ENCODE results near the gene GABRD. TPM values are rescaled to one million over a fixed set of nuclear protein-coding genes. Genes with fewer than 3 reads are reported as not detected.

GABRD gene
- total RNA-seq, 1 experiment from 2014 or later, result 15.6 TPM

DNA sequence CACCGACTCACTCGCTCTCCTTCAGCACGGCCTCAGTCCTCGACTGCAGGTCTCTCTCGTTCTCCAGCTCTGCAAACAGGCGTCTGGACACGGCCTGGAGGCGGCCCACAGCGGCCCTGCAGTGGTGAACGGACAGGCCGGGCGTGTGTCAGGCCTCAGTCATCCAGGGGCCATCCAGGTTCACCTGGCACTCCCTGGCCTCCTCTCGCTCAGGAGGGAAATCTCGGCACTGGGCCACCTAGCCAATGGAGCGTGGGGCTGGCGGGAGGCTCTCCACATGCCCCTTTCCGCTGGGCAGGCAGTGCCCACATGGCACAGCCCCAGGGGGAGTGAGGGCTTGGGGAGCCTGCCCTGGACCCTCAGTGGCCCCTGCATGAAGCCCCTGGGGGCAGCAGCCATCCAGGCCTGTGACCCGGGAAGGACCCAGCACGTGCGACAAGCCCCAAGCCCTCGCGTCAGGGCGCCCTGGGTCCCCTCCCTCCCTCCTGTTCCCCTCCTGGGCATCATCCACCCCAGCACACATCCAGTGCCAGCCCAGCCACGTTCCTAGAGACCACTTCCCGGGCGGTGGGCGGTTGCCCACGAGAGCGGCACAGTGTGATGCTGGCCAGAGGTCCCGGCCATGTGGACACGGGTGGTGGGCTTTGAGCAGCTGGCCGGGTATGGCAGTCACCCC lies 33.6 kb upstream of the GABRD start:
- H3K36me3 ChIP-seq (ENCODE audit: control insufficient read depth in 1 of 2, insufficient read depth in 2 of 2, low read length in 2 of 2), result no peaks in the 10 kb centered on the region
- H3K9me3 ChIP-seq (ENCODE audit: control insufficient read depth in 1 of 2, insufficient read depth in 1 of 2, low read depth in 1 of 2, low read length in 2 of 2), result no peaks in the 10 kb centered on the region
- no peak overlapping the region for H3K4me3 ChIP-seq (replicated peaks in 1 of 2; ENCODE audit: low read depth in 1 of 2, low read length in 2 of 2)
- intact Hi-C loops (cut with micrococcal nuclease), result no loop called here
- no peak overlapping the region for H3K4me2 ChIP-seq (ENCODE audit: low read length)
- no peaks in the 10 kb centered on the region for H3K9me2 ChIP-seq (ENCODE audit: insufficient read depth)
- no peaks in the 10 kb centered on the region for H3K27me3 ChIP-seq (ENCODE audit: insufficient read depth, low read length)
- no peak for TF ChIP-seq CBX3 (IDR thresholded peaks at IDR 0.05; ENCODE audit: low read depth)
- TF ChIP-seq SP1 (IDR thresholded peaks at IDR 0.05; ENCODE audit: low read depth), result no peak
- no peak for TF ChIP-seq POLR2AphosphoS5 (IDR thresholded peaks at IDR 0.05; ENCODE audit: low read depth, low read length)
- TF ChIP-seq EZH2 (IDR thresholded peaks at IDR 0.05), result no peak
- no peak for TF ChIP-seq ZNF274 (IDR thresholded peaks at IDR 0.05; ENCODE audit: low read depth, low read length)
- BruUV-seq (replicated peaks), result no TSS peak
- H2AFZ ChIP-seq (ENCODE audit: low read depth, low read length, poor library complexity, severe bottlenecking), result no peak overlapping the region
- DNase-seq (ENCODE audit: low read depth, low spot score) (no peak), ATAC-seq (no peak)
- CTCF ChIA-PET, result no interaction called here
- H3K27ac ChIP-seq (ENCODE audit: low read depth, low read length), result no peak overlapping the region
- POLR2A ChIA-PET, result no interaction called here
- H3K4me1 ChIP-seq (ENCODE audit: control insufficient read depth in 1 of 2, insufficient read depth in 2 of 2, low read length in 2 of 2), result no peaks in the 10 kb centered on the region
- RAD21 ChIA-PET (ENCODE audit: low non-redundant PET in 1 of 2, low total read pairs in 2 of 2, uncharacterized antibody in 2 of 2, unreplicated experiment in 2 of 2), result no interaction called here
- H3K79me2 ChIP-seq (ENCODE audit: insufficient read depth, low read length), result no peaks in the 10 kb centered on the region
- H3K9ac ChIP-seq (ENCODE audit: low read length), result no peak overlapping the region
- no peaks in the 10 kb centered on the region for H4K20me1 ChIP-seq (ENCODE audit: insufficient read depth)

DNA sequence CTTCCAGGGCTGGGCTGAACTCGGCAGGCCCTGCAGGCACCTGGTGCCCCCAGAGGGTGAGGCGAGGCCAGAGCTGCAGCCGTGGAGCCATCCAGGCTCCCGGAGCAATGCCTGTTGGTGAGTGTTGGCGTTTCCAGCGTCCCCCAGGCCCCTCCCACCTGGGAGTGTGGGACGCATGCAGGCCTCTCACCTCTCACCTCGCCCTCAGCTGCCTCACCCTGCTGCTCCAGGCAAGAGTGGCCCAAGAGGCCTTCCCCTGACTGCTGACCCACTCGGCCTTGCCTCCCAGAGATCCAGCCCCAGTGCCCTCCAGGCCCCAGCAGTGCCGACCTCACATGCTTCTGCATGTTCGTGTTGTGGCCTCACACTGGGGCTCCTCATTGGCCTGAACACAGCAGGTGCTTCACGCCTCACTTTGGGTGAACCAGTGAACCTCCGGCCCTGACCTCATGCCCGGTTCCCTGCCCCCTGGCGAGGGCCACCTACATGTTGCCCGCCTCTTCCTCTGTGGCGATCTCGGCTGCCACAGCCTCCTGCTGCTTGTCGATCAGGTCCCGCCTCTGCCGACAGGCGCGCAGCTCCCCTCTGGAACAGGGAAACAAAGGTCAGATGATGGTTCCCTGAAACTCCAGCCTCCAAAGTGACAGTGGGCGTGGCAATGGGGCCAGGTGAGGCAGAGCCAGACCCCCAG lies 32.5 kb upstream of the GABRD start:
- BruUV-seq (replicated peaks), result no TSS peak
- H4K20me1 ChIP-seq (ENCODE audit: insufficient read depth), result no peaks in the 10 kb centered on the region
- H2AFZ ChIP-seq (ENCODE audit: low read depth, low read length, poor library complexity, severe bottlenecking), result no peak overlapping the region
- no peak overlapping the region for H3K27ac ChIP-seq (ENCODE audit: low read depth, low read length)
- intact Hi-C loops (cut with micrococcal nuclease), result no loop called here
- ATAC-seq, result no peak
- TF ChIP-seq SP1 (IDR thresholded peaks at IDR 0.05; ENCODE audit: low read depth), result no peak
- TF ChIP-seq, protein P1, sequence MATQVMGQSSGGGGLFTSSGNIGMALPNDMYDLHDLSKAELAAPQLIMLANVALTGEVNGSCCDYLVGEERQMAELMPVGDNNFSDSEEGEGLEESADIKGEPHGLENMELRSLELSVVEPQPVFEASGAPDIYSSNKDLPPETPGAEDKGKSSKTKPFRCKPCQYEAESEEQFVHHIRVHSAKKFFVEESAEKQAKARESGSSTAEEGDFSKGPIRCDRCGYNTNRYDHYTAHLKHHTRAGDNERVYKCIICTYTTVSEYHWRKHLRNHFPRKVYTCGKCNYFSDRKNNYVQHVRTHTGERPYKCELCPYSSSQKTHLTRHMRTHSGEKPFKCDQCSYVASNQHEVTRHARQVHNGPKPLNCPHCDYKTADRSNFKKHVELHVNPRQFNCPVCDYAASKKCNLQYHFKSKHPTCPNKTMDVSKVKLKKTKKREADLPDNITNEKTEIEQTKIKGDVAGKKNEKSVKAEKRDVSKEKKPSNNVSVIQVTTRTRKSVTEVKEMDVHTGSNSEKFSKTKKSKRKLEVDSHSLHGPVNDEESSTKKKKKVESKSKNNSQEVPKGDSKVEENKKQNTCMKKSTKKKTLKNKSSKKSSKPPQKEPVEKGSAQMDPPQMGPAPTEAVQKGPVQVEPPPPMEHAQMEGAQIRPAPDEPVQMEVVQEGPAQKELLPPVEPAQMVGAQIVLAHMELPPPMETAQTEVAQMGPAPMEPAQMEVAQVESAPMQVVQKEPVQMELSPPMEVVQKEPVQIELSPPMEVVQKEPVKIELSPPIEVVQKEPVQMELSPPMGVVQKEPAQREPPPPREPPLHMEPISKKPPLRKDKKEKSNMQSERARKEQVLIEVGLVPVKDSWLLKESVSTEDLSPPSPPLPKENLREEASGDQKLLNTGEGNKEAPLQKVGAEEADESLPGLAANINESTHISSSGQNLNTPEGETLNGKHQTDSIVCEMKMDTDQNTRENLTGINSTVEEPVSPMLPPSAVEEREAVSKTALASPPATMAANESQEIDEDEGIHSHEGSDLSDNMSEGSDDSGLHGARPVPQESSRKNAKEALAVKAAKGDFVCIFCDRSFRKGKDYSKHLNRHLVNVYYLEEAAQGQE (IDR thresholded peaks at IDR 0.05; ENCODE audit: low read depth), result no peak
- no peak for TF ChIP-seq ELF1 (IDR thresholded peaks at IDR 0.05; ENCODE audit: borderline replicate concordance, low read depth)
- TF ChIP-seq EZH2phosphoT487 (IDR thresholded peaks at IDR 0.05; ENCODE audit: borderline replicate concordance), result no peak
- TF ChIP-seq, protein P2, sequence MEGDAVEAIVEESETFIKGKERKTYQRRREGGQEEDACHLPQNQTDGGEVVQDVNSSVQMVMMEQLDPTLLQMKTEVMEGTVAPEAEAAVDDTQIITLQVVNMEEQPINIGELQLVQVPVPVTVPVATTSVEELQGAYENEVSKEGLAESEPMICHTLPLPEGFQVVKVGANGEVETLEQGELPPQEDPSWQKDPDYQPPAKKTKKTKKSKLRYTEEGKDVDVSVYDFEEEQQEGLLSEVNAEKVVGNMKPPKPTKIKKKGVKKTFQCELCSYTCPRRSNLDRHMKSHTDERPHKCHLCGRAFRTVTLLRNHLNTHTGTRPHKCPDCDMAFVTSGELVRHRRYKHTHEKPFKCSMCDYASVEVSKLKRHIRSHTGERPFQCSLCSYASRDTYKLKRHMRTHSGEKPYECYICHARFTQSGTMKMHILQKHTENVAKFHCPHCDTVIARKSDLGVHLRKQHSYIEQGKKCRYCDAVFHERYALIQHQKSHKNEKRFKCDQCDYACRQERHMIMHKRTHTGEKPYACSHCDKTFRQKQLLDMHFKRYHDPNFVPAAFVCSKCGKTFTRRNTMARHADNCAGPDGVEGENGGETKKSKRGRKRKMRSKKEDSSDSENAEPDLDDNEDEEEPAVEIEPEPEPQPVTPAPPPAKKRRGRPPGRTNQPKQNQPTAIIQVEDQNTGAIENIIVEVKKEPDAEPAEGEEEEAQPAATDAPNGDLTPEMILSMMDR (IDR thresholded peaks at IDR 0.05 in 2 of 3, conservative IDR thresholded peaks at IDR 0.05 in 1 of 3; ENCODE audit: borderline replicate concordance in 1 of 3, insufficient read depth in 1 of 3, low read depth in 2 of 3, low read length in 2 of 3), result no peak
- no peak for TF ChIP-seq ZFX (IDR thresholded peaks at IDR 0.05)
- TF ChIP-seq EGR1 (IDR thresholded peaks at IDR 0.05; ENCODE audit: low read depth), result no peak
- no peak for TF ChIP-seq CBX3 (IDR thresholded peaks at IDR 0.05; ENCODE audit: low read depth)
- no peak for TF ChIP-seq EZH2 (IDR thresholded peaks at IDR 0.05)
- no peak for TF ChIP-seq RAD21 (IDR thresholded peaks at IDR 0.05; ENCODE audit: low read depth)
- TF ChIP-seq POLR2AphosphoS5 (IDR thresholded peaks at IDR 0.05; ENCODE audit: low read depth, low read length), result no peak
- TF ChIP-seq SRF (IDR thresholded peaks at IDR 0.05; ENCODE audit: low read depth), result no peak
- DNase-seq (ENCODE audit: low read depth, low spot score), result no peak
- H3K9me2 ChIP-seq (ENCODE audit: insufficient read depth), result no peaks in the 10 kb centered on the region
- POLR2A ChIA-PET, result no interaction called here
- H3K9ac ChIP-seq (ENCODE audit: low read length), result no peak overlapping the region
- H3K27me3 ChIP-seq (ENCODE audit: insufficient read depth, low read length), result no peaks in the 10 kb centered on the region
- CTCF ChIA-PET, result no interaction called here
- no peaks in the 10 kb centered on the region for H3K4me1 ChIP-seq (ENCODE audit: control insufficient read depth in 1 of 2, insufficient read depth in 2 of 2, low read length in 2 of 2)
- RAD21 ChIA-PET (ENCODE audit: low non-redundant PET in 1 of 2, low total read pairs in 2 of 2, uncharacterized antibody in 2 of 2, unreplicated experiment in 2 of 2), result no interaction called here
- no peaks in the 10 kb centered on the region for H3K79me2 ChIP-seq (ENCODE audit: insufficient read depth, low read length)
- H3K4me2 ChIP-seq (ENCODE audit: low read length), result no peak overlapping the region
- no peaks in the 10 kb centered on the region for H3K36me3 ChIP-seq (ENCODE audit: control insufficient read depth in 1 of 2, insufficient read depth in 2 of 2, low read length in 2 of 2)
- no peaks in the 10 kb centered on the region for H3K9me3 ChIP-seq (ENCODE audit: control insufficient read depth in 1 of 2, insufficient read depth in 1 of 2, low read depth in 1 of 2, low read length in 2 of 2)
- no peak overlapping the region for H3K4me3 ChIP-seq (replicated peaks in 1 of 2; ENCODE audit: low read depth in 1 of 2, low read length in 2 of 2)
